GM18868 (cell line): ENCODE results near the gene ZNF664.

Source experiments
- ATAC-seq: cut with Tn5 transposase; IDR thresholded peaks from one replicate; pipeline ENCODE4 v1.9.1; 2021; ENCODE audit warnings: mild to moderate bottlenecking, moderate library complexity; ENCODE audit not compliant: unreplicated experiment

The ZNF664 gene

DNA sequence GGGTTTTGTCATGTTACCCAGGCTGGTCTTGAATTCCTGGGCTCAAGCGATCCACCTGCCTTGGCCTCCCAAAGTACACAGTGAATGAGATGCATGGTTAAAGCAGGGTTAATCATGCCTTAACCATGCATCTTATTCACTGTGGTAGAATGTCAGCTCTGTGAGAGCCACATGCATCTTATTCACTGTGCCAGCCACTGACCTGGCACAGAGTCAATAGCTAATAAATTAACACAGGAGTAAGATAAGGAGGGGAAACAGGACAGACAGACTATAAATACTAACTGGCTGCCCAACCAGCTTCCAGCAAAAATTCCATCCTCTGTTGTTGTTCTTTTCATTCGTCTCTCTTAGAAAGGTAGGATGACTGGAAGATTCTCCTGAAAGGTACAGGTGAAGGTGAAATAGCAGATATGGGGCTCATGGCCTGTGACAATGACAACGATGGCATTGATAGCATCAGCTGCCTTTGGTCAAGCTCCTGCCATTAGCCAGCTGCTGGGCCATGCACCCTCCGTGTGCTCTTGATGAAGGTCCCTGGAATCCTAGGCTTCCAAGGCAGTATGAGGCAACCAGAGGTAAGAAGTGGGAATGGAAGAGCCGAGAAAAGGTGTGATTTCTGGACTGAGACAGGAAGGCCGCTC, 76.6 kb downstream of the ZNF664 start:
- ATAC-seq, result no peak

DNA sequence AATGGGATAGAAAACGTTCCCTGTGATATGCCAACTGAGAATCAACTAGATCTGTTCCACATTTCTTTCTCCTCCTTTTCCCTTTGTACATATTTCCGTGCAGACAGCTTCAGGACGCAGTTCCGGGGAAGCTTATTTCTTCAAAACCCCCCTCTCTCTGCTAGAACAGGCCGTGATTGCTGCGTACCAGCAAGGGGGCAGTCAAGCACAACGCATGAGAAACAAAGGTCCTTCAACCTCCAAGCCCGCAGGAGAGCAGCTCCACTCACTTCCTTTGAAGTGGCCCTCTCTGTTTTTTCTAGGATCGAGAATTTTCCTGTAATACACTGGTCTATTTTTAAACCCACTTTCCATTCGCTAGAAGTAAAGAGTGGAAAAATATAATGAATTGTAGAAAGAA, 80.8 kb downstream of the ZNF664 start:
- no peak for ATAC-seq

DNA sequence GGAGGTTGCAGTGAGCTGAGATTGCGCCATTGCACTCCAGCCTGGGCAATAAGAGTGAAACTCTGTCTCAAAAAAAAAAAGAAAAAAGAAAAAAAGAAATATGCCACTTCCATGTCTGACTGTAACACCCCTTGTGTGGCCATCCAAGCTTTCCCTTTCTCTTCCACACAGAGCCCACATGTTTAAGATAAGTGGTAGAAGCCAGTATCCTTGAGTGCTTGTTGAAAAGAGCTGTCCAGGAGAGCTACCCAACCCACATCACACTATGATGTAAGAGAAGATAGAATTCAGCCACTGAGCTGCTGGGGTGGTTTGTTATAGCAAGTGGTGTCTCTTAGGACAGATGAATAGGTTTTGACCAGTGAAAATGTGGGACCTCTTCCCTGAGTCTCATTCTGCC, 82.1 kb downstream of the ZNF664 start:
- ATAC-seq, result no peak

DNA sequence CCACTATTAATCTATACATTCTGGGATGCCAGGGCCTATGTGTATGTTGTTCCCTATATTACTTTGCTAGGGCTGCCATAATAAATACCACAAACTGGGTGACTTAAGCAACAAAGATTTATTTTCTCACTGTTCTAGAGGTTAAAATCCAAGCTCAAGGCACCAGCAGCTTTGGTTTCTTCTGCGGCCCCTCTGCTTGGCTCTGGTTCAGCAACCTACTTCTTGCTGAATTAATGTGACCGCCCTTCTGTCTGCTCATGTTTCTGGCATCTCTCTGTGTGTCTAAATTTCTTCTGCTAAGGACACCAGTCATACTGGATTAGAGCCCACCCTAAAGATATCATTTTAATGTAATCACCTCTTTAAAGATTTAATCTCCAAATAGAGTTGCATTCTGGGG, 84.7 kb downstream of the ZNF664 start:
- ATAC-seq, result no peak

DNA sequence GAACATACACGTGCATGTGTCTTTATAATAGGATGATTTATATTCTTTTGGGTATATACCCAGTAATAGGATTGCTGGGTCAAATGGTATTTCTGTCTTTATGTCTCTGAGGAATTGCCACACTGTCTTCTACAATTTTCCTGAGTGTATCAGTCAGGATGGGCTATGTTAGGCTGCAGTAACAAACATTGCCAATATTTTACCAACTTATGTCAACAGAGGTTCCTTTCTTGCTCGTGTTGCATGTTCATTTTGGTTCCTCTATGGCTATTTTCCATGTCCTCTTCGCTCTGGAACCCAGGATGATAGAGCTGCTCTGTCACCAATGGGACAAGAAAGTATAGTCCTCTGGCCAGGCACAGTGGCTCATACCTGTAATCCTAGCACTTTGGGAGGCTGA, 86.7 kb downstream of the ZNF664 start:
- no peak for ATAC-seq
